Activated T-cell treated with anti-CD3 and anti-CD28 coated beads, Interleukin-2, amount 50 U/mL, for 1 hour (primary cell): ENCODE measurements around the gene CLOCK.

Experiments
- DNase-seq: peaks from one replicate; pipeline ENCODE4 v3.0.0-alpha.2; 2020

The CLOCK gene

GRCh38 chr4:55538531-55538930 is 8.2 kb downstream of the CLOCK start:
- DNase-seq: no peak

GRCh38 chr4:55534306-55534705 is 12.4 kb downstream of the CLOCK start:
- DNase-seq: no peak

- DNase-seq: no peak
Observed at GRCh38 chr4:55530691-55531090, 16.0 kb downstream of the CLOCK start.

- no peak for DNase-seq
Observed at GRCh38 chr4:55530167-55530566, 16.5 kb downstream of the CLOCK start.

GRCh38 chr4:55528491-55528890 is 18.2 kb downstream of the CLOCK start:
- DNase-seq: no peak

GRCh38 chr4:55524844-55525571 is 21.7 kb downstream of the CLOCK start:
- no peak for DNase-seq

- no peak for DNase-seq
Observed at GRCh38 chr4:55518442-55518841, 28.3 kb downstream of the CLOCK start.

GRCh38 chr4:55517526-55518229 is 29.0 kb downstream of the CLOCK start:
- no peak for DNase-seq

- no peak for DNase-seq
Observed at GRCh38 chr4:55512922-55513571, 33.7 kb downstream of the CLOCK start.

- DNase-seq: no peak
Observed at GRCh38 chr4:55512077-55512476, 34.6 kb downstream of the CLOCK start.

GRCh38 chr4:55510685-55511084 is 36.0 kb downstream of the CLOCK start:
- no peak for DNase-seq

GRCh38 chr4:55509266-55509665 is 37.4 kb downstream of the CLOCK start:
- DNase-seq: no peak

GRCh38 chr4:55507612-55508011 is 39.1 kb downstream of the CLOCK start:
- DNase-seq: no peak

- no peak for DNase-seq
Observed at GRCh38 chr4:55503169-55503568, 43.5 kb downstream of the CLOCK start.

- DNase-seq: no peak
Observed at GRCh38 chr4:55500072-55500471, 46.6 kb downstream of the CLOCK start.

GRCh38 chr4:55499495-55499894 is 47.2 kb downstream of the CLOCK start:
- DNase-seq: no peak

- DNase-seq: no peak
Observed at GRCh38 chr4:55498051-55498450, 48.7 kb downstream of the CLOCK start.

GRCh38 chr4:55491486-55491885 is 55.2 kb downstream of the CLOCK start:
- no peak for DNase-seq

GRCh38 chr4:55488716-55489115 is 58.0 kb downstream of the CLOCK start:
- DNase-seq: no peak

- DNase-seq: no peak
Observed at GRCh38 chr4:55485821-55486220, 60.9 kb downstream of the CLOCK start.

- DNase-seq: no peak
Observed at GRCh38 chr4:55483315-55483714, 63.4 kb downstream of the CLOCK start.

- DNase-seq: no peak
Observed at GRCh38 chr4:55475394-55476243, 71.1 kb downstream of the CLOCK start.

GRCh38 chr4:55469979-55470378 is 76.7 kb downstream of the CLOCK start:
- DNase-seq: no peak
